ENCODE data around the gene SCN1B.

The SCN1B gene

GRCh38 chr19:35030257-35031071, at the start of gene SCN1B:
SCN1B (plus strand) TSS chr19:35030470; CDS start chr19:35030821, 351 bp downstream.
- peaks cover 0 to 44% (median 31%) of the 10 kb centered on the region in 5 donors for H3K36me3 ChIP-seq (ENCODE audit: control insufficient read depth in 5 of 5, insufficient read depth in 5 of 5, low read length in 5 of 5)
- H3K4me3 ChIP-seq (ENCODE audit: low read depth in 1 of 5, low read length in 5 of 5) = peak within 1 kb of the TSS; percentile 43 to 59 (median 53)
- no peak within 1 kb of the TSS for H3K27ac ChIP-seq (ENCODE audit: low read depth, low read length)
- H3K27me3 ChIP-seq (ENCODE audit: control insufficient read depth in 5 of 5, insufficient read depth in 4 of 5, low read length in 5 of 5) = peaks cover 0 to 15% (median 9%) of the 10 kb centered on the region in 5 donors
- no peaks in the 10 kb centered on the region for H3K9me3 ChIP-seq (ENCODE audit: control insufficient read depth in 5 of 5, low read length in 5 of 5)
- peak within 1 kb of the TSS in 1 of 5 donors; percentile 20 for H3K9ac ChIP-seq (ENCODE audit: low read length in 5 of 5)
- peaks cover 0 to 24% (median 5%) of the 10 kb centered on the region in 5 donors for H3K4me1 ChIP-seq (ENCODE audit: control insufficient read depth in 5 of 5, insufficient read depth in 5 of 5, low read length in 5 of 5)

GRCh38 chr19:34982275-34982674, 48.0 kb upstream of the SCN1B start:
- Histone ChIP-seq H3K36me3 (ENCODE audit: control insufficient read depth in 5 of 5, insufficient read depth in 5 of 5, low read length in 5 of 5) (no peaks in the 10 kb centered on the region), H3K9ac (ENCODE audit: low read length in 5 of 5) (no peak overlapping the region), H3K4me3 (ENCODE audit: low read depth in 1 of 5, low read length in 5 of 5) (no peak overlapping the region), H3K27ac (ENCODE audit: low read depth, low read length) (no peak overlapping the region), H3K9me3 (ENCODE audit: control insufficient read depth in 5 of 5, low read length in 5 of 5) (no peaks in the 10 kb centered on the region), H3K4me1 (ENCODE audit: control insufficient read depth in 5 of 5, insufficient read depth in 5 of 5, low read length in 5 of 5) (peaks cover 1 to 16% (median 11%) of the 10 kb centered on the region in 5 donors), H3K27me3 (ENCODE audit: control insufficient read depth in 5 of 5, insufficient read depth in 4 of 5, low read length in 5 of 5) (no peaks in the 10 kb centered on the region)

- Histone ChIP-seq H3K9me3 (ENCODE audit: control insufficient read depth in 5 of 5, low read length in 5 of 5) (no peaks in the 10 kb centered on the region), H3K9ac (ENCODE audit: low read length in 5 of 5) (no peak overlapping the region), H3K27ac (ENCODE audit: low read depth, low read length) (no peak overlapping the region), H3K27me3 (ENCODE audit: control insufficient read depth in 5 of 5, insufficient read depth in 4 of 5, low read length in 5 of 5) (no peaks in the 10 kb centered on the region), H3K4me1 (ENCODE audit: control insufficient read depth in 5 of 5, insufficient read depth in 5 of 5, low read length in 5 of 5) (peaks cover 1 to 16% (median 11%) of the 10 kb centered on the region in 5 donors), H3K36me3 (ENCODE audit: control insufficient read depth in 5 of 5, insufficient read depth in 5 of 5, low read length in 5 of 5) (no peaks in the 10 kb centered on the region), H3K4me3 (ENCODE audit: low read depth in 1 of 5, low read length in 5 of 5) (no peak overlapping the region)
These were observed 46.5 kb upstream of the SCN1B start for GRCh38 chr19:34983786-34984185.

GRCh38 chr19:34984287-34984686, 46.0 kb upstream of the SCN1B start:
- Histone ChIP-seq H3K9ac (ENCODE audit: low read length in 5 of 5) (peak overlapping the region in 1 of 5 donors; percentile 17), H3K36me3 (ENCODE audit: control insufficient read depth in 5 of 5, insufficient read depth in 5 of 5, low read length in 5 of 5) (no peaks in the 10 kb centered on the region), H3K27ac (ENCODE audit: low read depth, low read length) (no peak overlapping the region), H3K27me3 (ENCODE audit: control insufficient read depth in 5 of 5, insufficient read depth in 4 of 5, low read length in 5 of 5) (no peaks in the 10 kb centered on the region), H3K9me3 (ENCODE audit: control insufficient read depth in 5 of 5, low read length in 5 of 5) (no peaks in the 10 kb centered on the region), H3K4me3 (ENCODE audit: low read depth in 1 of 5, low read length in 5 of 5) (no peak overlapping the region), H3K4me1 (ENCODE audit: control insufficient read depth in 5 of 5, insufficient read depth in 5 of 5, low read length in 5 of 5) (peaks cover 1 to 16% (median 11%) of the 10 kb centered on the region in 5 donors)

- H3K4me3 ChIP-seq (ENCODE audit: low read depth in 1 of 5, low read length in 5 of 5) = peak overlapping the region in 4 of 5 donors; percentile 6 to 28 (median 16)
- no peaks in the 10 kb centered on the region for H3K27me3 ChIP-seq (ENCODE audit: control insufficient read depth in 5 of 5, insufficient read depth in 4 of 5, low read length in 5 of 5)
- H3K27ac ChIP-seq (ENCODE audit: low read depth, low read length) = peak overlapping the region; percentile 73
- H3K4me1 ChIP-seq (ENCODE audit: control insufficient read depth in 5 of 5, insufficient read depth in 5 of 5, low read length in 5 of 5) = peaks cover 1 to 16% (median 11%) of the 10 kb centered on the region in 5 donors
- H3K9ac ChIP-seq (ENCODE audit: low read length in 5 of 5) = peak overlapping the region in 1 of 5 donors; percentile 49
- H3K36me3 ChIP-seq (ENCODE audit: control insufficient read depth in 5 of 5, insufficient read depth in 5 of 5, low read length in 5 of 5) = no peaks in the 10 kb centered on the region
- no peaks in the 10 kb centered on the region for H3K9me3 ChIP-seq (ENCODE audit: control insufficient read depth in 5 of 5, low read length in 5 of 5)
These were observed 44.8 kb upstream of the SCN1B start for GRCh38 chr19:34985249-34986022.

GRCh38 chr19:34988119-34988518, 42.2 kb upstream of the SCN1B start:
- Histone ChIP-seq H3K9me3 (ENCODE audit: control insufficient read depth in 5 of 5, low read length in 5 of 5) (no peaks in the 10 kb centered on the region), H3K27me3 (ENCODE audit: control insufficient read depth in 5 of 5, insufficient read depth in 4 of 5, low read length in 5 of 5) (no peaks in the 10 kb centered on the region), H3K9ac (ENCODE audit: low read length in 5 of 5) (no peak overlapping the region), H3K36me3 (ENCODE audit: control insufficient read depth in 5 of 5, insufficient read depth in 5 of 5, low read length in 5 of 5) (no peaks in the 10 kb centered on the region), H3K27ac (ENCODE audit: low read depth, low read length) (no peak overlapping the region), H3K4me1 (ENCODE audit: control insufficient read depth in 5 of 5, insufficient read depth in 5 of 5, low read length in 5 of 5) (peaks cover 1 to 16% (median 11%) of the 10 kb centered on the region in 5 donors), H3K4me3 (ENCODE audit: low read depth in 1 of 5, low read length in 5 of 5) (no peak overlapping the region)

- Histone ChIP-seq H3K27ac (ENCODE audit: low read depth, low read length) (no peak overlapping the region), H3K4me1 (ENCODE audit: control insufficient read depth in 5 of 5, insufficient read depth in 5 of 5, low read length in 5 of 5) (peaks cover 1 to 19% (median 14%) of the 10 kb centered on the region in 5 donors), H3K36me3 (ENCODE audit: control insufficient read depth in 5 of 5, insufficient read depth in 5 of 5, low read length in 5 of 5) (no peaks in the 10 kb centered on the region), H3K9me3 (ENCODE audit: control insufficient read depth in 5 of 5, low read length in 5 of 5) (no peaks in the 10 kb centered on the region), H3K4me3 (ENCODE audit: low read depth in 1 of 5, low read length in 5 of 5) (no peak overlapping the region), H3K27me3 (ENCODE audit: control insufficient read depth in 5 of 5, insufficient read depth in 4 of 5, low read length in 5 of 5) (no peaks in the 10 kb centered on the region), H3K9ac (ENCODE audit: low read length in 5 of 5) (no peak overlapping the region)
These were observed 41.0 kb upstream of the SCN1B start for GRCh38 chr19:34989298-34989697.

- Histone ChIP-seq H3K36me3 (ENCODE audit: control insufficient read depth in 5 of 5, insufficient read depth in 5 of 5, low read length in 5 of 5) (no peaks in the 10 kb centered on the region), H3K27ac (ENCODE audit: low read depth, low read length) (no peak overlapping the region), H3K9me3 (ENCODE audit: control insufficient read depth in 5 of 5, low read length in 5 of 5) (no peaks in the 10 kb centered on the region), H3K4me3 (ENCODE audit: low read depth in 1 of 5, low read length in 5 of 5) (no peak overlapping the region), H3K9ac (ENCODE audit: low read length in 5 of 5) (no peak overlapping the region), H3K27me3 (ENCODE audit: control insufficient read depth in 5 of 5, insufficient read depth in 4 of 5, low read length in 5 of 5) (no peaks in the 10 kb centered on the region), H3K4me1 (ENCODE audit: control insufficient read depth in 5 of 5, insufficient read depth in 5 of 5, low read length in 5 of 5) (peaks cover 0 to 24% (median 3%) of the 10 kb centered on the region in 5 donors)
These were observed 39.6 kb upstream of the SCN1B start for GRCh38 chr19:34990578-34991192.

- Histone ChIP-seq H3K4me1 (ENCODE audit: control insufficient read depth in 5 of 5, insufficient read depth in 5 of 5, low read length in 5 of 5) (peaks cover 0 to 30% (median 0%) of the 10 kb centered on the region in 5 donors), H3K27me3 (ENCODE audit: control insufficient read depth in 5 of 5, insufficient read depth in 4 of 5, low read length in 5 of 5) (no peaks in the 10 kb centered on the region), H3K27ac (ENCODE audit: low read depth, low read length) (no peak overlapping the region), H3K36me3 (ENCODE audit: control insufficient read depth in 5 of 5, insufficient read depth in 5 of 5, low read length in 5 of 5) (no peaks in the 10 kb centered on the region), H3K9ac (ENCODE audit: low read length in 5 of 5) (no peak overlapping the region), H3K4me3 (ENCODE audit: low read depth in 1 of 5, low read length in 5 of 5) (no peak overlapping the region), H3K9me3 (ENCODE audit: control insufficient read depth in 5 of 5, low read length in 5 of 5) (no peaks in the 10 kb centered on the region)
These were observed 38.5 kb upstream of the SCN1B start for GRCh38 chr19:34991542-34992333.

Measured in subcutaneous abdominal adipose tissue (tissue), 5 donors.